Right lobe of liver (tissue), 4 donors: ENCODE measurements around the gene ADAM17.

Source experiments
- POLR2A ChIP-seq: fragments of 450-650 bp; IDR thresholded peaks from one replicate; pipeline ENCODE4 v1.6.1; 2017; ENCODE audit warnings: antibody characterized with exemption, mild to moderate bottlenecking
- TF ChIP-seq, protein P1 (sequence below), 4 donors: fragments of 200-600 bp in 3 of 4; fragments of 450-650 bp in 1 of 4; IDR thresholded peaks; one replicate each; pipeline versions ENCODE4 v1.5.1 to v1.8.0; 2016 to 2022; ENCODE audit warnings: antibody characterized with exemption in 4 of 4, mild to moderate bottlenecking in 2 of 4
- donor health status: DM: no; HTN: no; CAD: no.
- donor health status: DM: no; HTN: no; CAD: no.
- donor health status: DM: no; HTN: yes; CAD: no.

DNA sequence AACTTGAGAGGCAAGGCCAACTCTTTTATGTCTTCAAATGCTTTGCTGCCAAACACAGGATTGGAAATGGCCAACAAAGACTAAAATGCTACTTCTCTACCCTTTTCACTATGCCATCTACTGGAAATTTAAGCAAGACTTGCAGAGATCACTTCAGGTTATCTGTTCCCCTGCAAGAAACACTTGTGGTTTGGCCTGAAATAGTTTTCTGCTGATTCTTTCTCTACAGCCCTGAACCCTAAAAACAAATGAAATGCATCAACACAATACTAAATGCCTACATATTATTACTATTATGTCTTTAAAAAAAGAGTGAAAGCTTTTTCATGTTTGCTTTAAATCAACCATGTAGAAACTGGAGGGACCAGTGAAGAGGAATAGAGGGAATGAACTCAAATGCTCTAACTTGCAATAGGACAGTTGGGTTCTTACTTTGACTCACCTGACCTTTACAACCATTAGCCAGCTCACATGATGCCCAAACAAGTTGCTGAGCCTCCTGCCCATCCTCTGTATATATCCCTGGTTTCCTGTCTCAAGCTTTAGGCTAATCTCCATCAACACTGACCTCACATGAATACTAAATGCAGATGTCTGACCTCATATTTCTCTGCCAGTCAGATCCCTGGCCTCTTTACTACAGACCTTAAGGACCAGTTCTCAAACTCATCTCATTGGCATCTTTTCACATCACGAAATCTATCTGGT, 17.5 kb upstream of the ADAM17 start:
- TF ChIP-seq, protein P1, sequence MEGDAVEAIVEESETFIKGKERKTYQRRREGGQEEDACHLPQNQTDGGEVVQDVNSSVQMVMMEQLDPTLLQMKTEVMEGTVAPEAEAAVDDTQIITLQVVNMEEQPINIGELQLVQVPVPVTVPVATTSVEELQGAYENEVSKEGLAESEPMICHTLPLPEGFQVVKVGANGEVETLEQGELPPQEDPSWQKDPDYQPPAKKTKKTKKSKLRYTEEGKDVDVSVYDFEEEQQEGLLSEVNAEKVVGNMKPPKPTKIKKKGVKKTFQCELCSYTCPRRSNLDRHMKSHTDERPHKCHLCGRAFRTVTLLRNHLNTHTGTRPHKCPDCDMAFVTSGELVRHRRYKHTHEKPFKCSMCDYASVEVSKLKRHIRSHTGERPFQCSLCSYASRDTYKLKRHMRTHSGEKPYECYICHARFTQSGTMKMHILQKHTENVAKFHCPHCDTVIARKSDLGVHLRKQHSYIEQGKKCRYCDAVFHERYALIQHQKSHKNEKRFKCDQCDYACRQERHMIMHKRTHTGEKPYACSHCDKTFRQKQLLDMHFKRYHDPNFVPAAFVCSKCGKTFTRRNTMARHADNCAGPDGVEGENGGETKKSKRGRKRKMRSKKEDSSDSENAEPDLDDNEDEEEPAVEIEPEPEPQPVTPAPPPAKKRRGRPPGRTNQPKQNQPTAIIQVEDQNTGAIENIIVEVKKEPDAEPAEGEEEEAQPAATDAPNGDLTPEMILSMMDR (IDR thresholded peaks at IDR 0.05) = no peak
- no peak for TF ChIP-seq POLR2A
